PC-3 (cell line): ENCODE measurements around the gene PGF. TPM values are rescaled to one million over a fixed set of nuclear protein-coding genes. Genes with fewer than 3 reads are reported as not detected.

ENCODE experiments used
- ATAC-seq: fragments of 200-7000 bp; cut with Tn5 transposase; 2 replicates; pipeline ENCODE4 v1.9.1; 2020; ENCODE audit warnings: mild to moderate bottlenecking, moderate library complexity
- BruUV-seq: library from RNA; stranded (reverse); fragments of 400-500 nt; replicated peaks from 2 replicates; lab custom pipeline; 2021; lab: Mats Ljungman, UMichigan
- CTCF ChIA-PET: fragments of 300-600 bp; sonication (Branson Sonifier 250); formaldehyde crosslinking; loops from one replicate; lab custom pipeline; 2022; ENCODE audit warnings: antibody characterized with exemption; lab: Charles Lee
- POLR2A ChIA-PET: fragments of 300-600 bp; sonication (Branson Sonifier 250); formaldehyde crosslinking; loops from one replicate; lab custom pipeline; 2022; ENCODE audit warnings: antibody characterized with exemption; ENCODE audit not compliant: unreplicated experiment; lab: Charles Lee
- DNase-seq: peaks from one replicate; pipeline ENCODE4 v3.0.0-alpha.2; 2015
- H2AFZ ChIP-seq: fragments of 300-600 bp; sonication (generic); 2 replicates; pipeline ENCODE4 v1.6.0; 2016; ENCODE audit warnings: antibody characterized with exemption, low read length
- H3F3A ChIP-seq: fragments of 300-600 bp; sonication (generic); one replicate; pipeline ENCODE4 v1.6.0; 2017; ENCODE audit warnings: antibody characterized with exemption, low read length, control low read depth, mild to moderate bottlenecking; ENCODE audit not compliant: unreplicated experiment
- H3K27ac ChIP-seq: fragments of 300-600 bp; sonication (generic); 2 replicates; pipeline ENCODE4 v1.5.1; 2016; ENCODE audit warnings: mild to moderate bottlenecking, low read length
- H3K27me3 ChIP-seq: fragments of 300-600 bp; sonication (generic); 2 replicates; pipeline ENCODE4 v1.6.1; 2016; ENCODE audit warnings: low read length, mixed read lengths
- H3K36me3 ChIP-seq: fragments of 300-600 bp; sonication (generic); 2 replicates; pipeline ENCODE4 v1.6.1; 2016; ENCODE audit warnings: low read depth, mixed run types, low read length, mixed read lengths
- H3K4me1 ChIP-seq: fragments of 300-600 bp; sonication (generic); 2 replicates; pipeline ENCODE4 v1.5.1; 2016; ENCODE audit warnings: low read length; ENCODE audit not compliant: insufficient read depth
- H3K4me2 ChIP-seq: fragments of 300-600 bp; sonication (generic); 2 replicates; pipeline ENCODE4 v1.6.0; 2016; ENCODE audit warnings: low read length
- H3K4me3 ChIP-seq: fragments of 300-600 bp; sonication (generic); 2 replicates; pipeline ENCODE4 v1.5.1; 2016; ENCODE audit warnings: mild to moderate bottlenecking, low read length, mixed read lengths
- H3K79me2 ChIP-seq: fragments of 300-600 bp; sonication (generic); 2 replicates; pipeline ENCODE4 v1.6.1; 2017; ENCODE audit warnings: low read length, mixed read lengths
- H3K9ac ChIP-seq: fragments of 300-600 bp; sonication (generic); 2 replicates; pipeline ENCODE4 v1.6.0; 2016; ENCODE audit warnings: mild to moderate bottlenecking, low read length
- H3K9me2 ChIP-seq: fragments of 300-600 bp; sonication (generic); replicated peaks from 2 replicates; pipeline ENCODE4 v1.6.1; 2016; ENCODE audit warnings: mixed run types, low read length, mixed read lengths
- H3K9me3 ChIP-seq: fragments of 300-600 bp; sonication (generic); 2 replicates; pipeline ENCODE4 v1.6.1; 2016; ENCODE audit warnings: low read length, mixed read lengths
- H4K20me1 ChIP-seq: fragments of 300-600 bp; sonication (generic); 2 replicates; pipeline ENCODE4 v1.6.1; 2016; ENCODE audit warnings: low read length, mixed read lengths
- EZH2 ChIP-seq: fragments of 300-600 bp; sonication (generic); IDR thresholded peaks from one replicate; pipeline ENCODE4 v1.6.1; 2017; ENCODE audit warnings: antibody characterized with exemption, mild to moderate bottlenecking, low read length; ENCODE audit not compliant: unreplicated experiment
- EZH2phosphoT487 ChIP-seq: fragments of 300-600 bp; sonication (generic); IDR thresholded peaks from 2 replicates; pipeline ENCODE4 v1.6.1; 2018; ENCODE audit warnings: mild to moderate bottlenecking, antibody characterized with exemption, low read length, borderline replicate concordance
- intact Hi-C: fragments of 100-400 bp; cut with micrococcal nuclease; formaldehyde crosslinking; loops from 2 replicates; pipeline ENCODE4 v1.9.0; 2023
- total RNA-seq: library from RNA; depleted of rRNA; stranded (reverse); fragments of >200 nt; gene quantifications from 2 replicates; pipeline ENCODE4 v1.2.3, GENCODE V29; 2014; rRNA removed
- TF ChIP-seq, protein P1 (sequence below): fragments of 300-600 bp; sonication (generic); conservative IDR thresholded peaks from 2 replicates; pipeline ENCODE4 v1.5.1; 2017; ENCODE audit warnings: antibody characterized with exemption, low read depth, mild to moderate bottlenecking, low read length

Gene PGF
- total RNA-seq, 1 experiment from 2014 or later, result 0.26 TPM

GRCh38 chr14:74891870-74892269, 63.5 kb downstream of the PGF start:
- H3K9ac ChIP-seq, result no peak overlapping the region
- H3K9me3 ChIP-seq, result no peaks in the 10 kb centered on the region
- ChIA-PET CTCF (no interaction called here), POLR2A (no interaction called here)
- peaks cover 68% of the 10 kb centered on the region for H3K36me3 ChIP-seq
- no peak overlapping the region for H3K27ac ChIP-seq
- no peak overlapping the region for H3K4me2 ChIP-seq
- no peaks in the 10 kb centered on the region for H3K4me1 ChIP-seq
- intact Hi-C loops, result no loop called here
- no peaks in the 10 kb centered on the region for H3F3A ChIP-seq
- TF ChIP-seq EZH2phosphoT487 (no peak), EZH2 (no peak)
- TF ChIP-seq, protein P1, sequence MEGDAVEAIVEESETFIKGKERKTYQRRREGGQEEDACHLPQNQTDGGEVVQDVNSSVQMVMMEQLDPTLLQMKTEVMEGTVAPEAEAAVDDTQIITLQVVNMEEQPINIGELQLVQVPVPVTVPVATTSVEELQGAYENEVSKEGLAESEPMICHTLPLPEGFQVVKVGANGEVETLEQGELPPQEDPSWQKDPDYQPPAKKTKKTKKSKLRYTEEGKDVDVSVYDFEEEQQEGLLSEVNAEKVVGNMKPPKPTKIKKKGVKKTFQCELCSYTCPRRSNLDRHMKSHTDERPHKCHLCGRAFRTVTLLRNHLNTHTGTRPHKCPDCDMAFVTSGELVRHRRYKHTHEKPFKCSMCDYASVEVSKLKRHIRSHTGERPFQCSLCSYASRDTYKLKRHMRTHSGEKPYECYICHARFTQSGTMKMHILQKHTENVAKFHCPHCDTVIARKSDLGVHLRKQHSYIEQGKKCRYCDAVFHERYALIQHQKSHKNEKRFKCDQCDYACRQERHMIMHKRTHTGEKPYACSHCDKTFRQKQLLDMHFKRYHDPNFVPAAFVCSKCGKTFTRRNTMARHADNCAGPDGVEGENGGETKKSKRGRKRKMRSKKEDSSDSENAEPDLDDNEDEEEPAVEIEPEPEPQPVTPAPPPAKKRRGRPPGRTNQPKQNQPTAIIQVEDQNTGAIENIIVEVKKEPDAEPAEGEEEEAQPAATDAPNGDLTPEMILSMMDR, result no peak
- ATAC-seq (no peak), DNase-seq (no peak)
- no TSS peak for BruUV-seq
- H3K27me3 ChIP-seq, result no peaks in the 10 kb centered on the region
- no peak overlapping the region for H3K4me3 ChIP-seq
- peaks cover 20% of the 10 kb centered on the region for H3K79me2 ChIP-seq
- no peak overlapping the region for H2AFZ ChIP-seq
- H3K9me2 ChIP-seq, result no peaks in the 10 kb centered on the region
- H4K20me1 ChIP-seq, result 0 out of 2 replicates have a peak, but pooled peaks cover 3% of the 10 kb centered on the region

Other genes with a start within 250 kb of the PGF start
- 25.4 and 32.1 TPM in 2 replicates for gene AREL1, start 242.5 kb downstream of the PGF start, total RNA-seq
- gene FCF1, start 242.5 kb downstream of the PGF start, total RNA-seq, result 29.7 and 33.1 TPM in 2 replicates
- 25.1 and 30.8 TPM in 2 replicates for gene YLPM1, start 192.3 kb downstream of the PGF start, total RNA-seq
- not detected in 2 replicates for gene PROX2, start 79.5 kb downstream of the PGF start, total RNA-seq
- gene DLST, start 73.7 kb downstream of the PGF start, total RNA-seq, result 56.9 and 61.1 TPM in 2 replicates
- gene RPS6KL1, start 32.3 kb downstream of the PGF start, total RNA-seq, result 16.0 and 17.9 TPM in 2 replicates
- gene EIF2B2, start 47.3 kb upstream of the PGF start, total RNA-seq, result 96.8 and 113 TPM in 2 replicates
- 7.9 and 13.2 TPM in 2 replicates for gene MLH3, start 95.9 kb upstream of the PGF start, total RNA-seq
- 22.6 and 23.5 TPM in 2 replicates for gene ACYP1, start 108.4 kb upstream of the PGF start, total RNA-seq
- 3.4 and 9.5 TPM in 2 replicates for gene ZC2HC1C, start 114.0 kb upstream of the PGF start, total RNA-seq
- 29.6 and 44.5 TPM in 2 replicates for gene NEK9, start 171.5 kb upstream of the PGF start, total RNA-seq
- 246 and 253 TPM in 2 replicates for gene TMED10, start 221.0 kb upstream of the PGF start, total RNA-seq